H1 (cell line): ENCODE results near the gene LRTM1. TPM values are rescaled to one million over a fixed set of nuclear protein-coding genes. Genes with fewer than 3 reads are reported as not detected.

Source experiments
- CTCF ChIA-PET: fragments of 300-600 bp; sonication (Branson Sonifier 250); formaldehyde crosslinking; loops from one replicate; lab custom pipeline; 2021; ENCODE audit not compliant: partially characterized antibody; lab: Charles Lee
- POLR2A ChIA-PET: fragments of 300-600 bp; sonication (Branson Sonifier 250); formaldehyde crosslinking; loops from one replicate; lab custom pipeline; 2021; ENCODE audit warnings: inconsistent platforms; ENCODE audit not compliant: partially characterized antibody; lab: Charles Lee
- DNase-seq, 2 experiments: peaks; one replicate each; pipeline versions ENCODE4 v3.0.0 to v3.0.0-alpha.2; 2010 to 2022; ENCODE audit warnings: low spot score in 2 of 2, low read depth in 1 of 2, mixed read lengths in 1 of 2
- FAIRE-seq: peaks from 2 replicates; lab custom pipeline; 2011; peaks lifted over from hg19 to GRCh38; lab: Jason Lieb, UNC
- H2AFZ ChIP-seq: 2 replicates; pipeline ENCODE4 v1.8.1; 2012; ENCODE audit warnings: low read length, inconsistent platforms
- H2AK5ac ChIP-seq: 2 replicates; pipeline ENCODE4 v1.6.1; 2013; ENCODE audit warnings: low read depth, low read length
- H2BK120ac ChIP-seq: replicated peaks from 2 replicates; pipeline ENCODE3; 2013; ENCODE audit warnings: low read depth, low read length, inconsistent platforms
- H2BK12ac ChIP-seq: 2 replicates; pipeline ENCODE4 v1.6.1; 2013; ENCODE audit warnings: low read depth, low read length
- H2BK15ac ChIP-seq: 2 replicates; pipeline ENCODE4 v1.6.1; 2013; ENCODE audit warnings: low read length
- H2BK20ac ChIP-seq: 2 replicates; pipeline ENCODE4 v1.6.1; 2013; ENCODE audit warnings: low read length
- H2BK5ac ChIP-seq: 2 replicates; pipeline ENCODE4 v1.6.1; 2013; ENCODE audit warnings: low read depth, low read length
- H3K14ac ChIP-seq: 2 replicates; pipeline ENCODE4 v1.6.1; 2013; ENCODE audit warnings: inconsistent platforms; ENCODE audit not compliant: insufficient read length
- H3K18ac ChIP-seq: 2 replicates; pipeline ENCODE4 v1.6.1; 2013; ENCODE audit warnings: low read length; ENCODE audit errors: extremely low read depth
- H3K23ac ChIP-seq: 2 replicates; pipeline ENCODE4 v1.6.1; 2013; ENCODE audit warnings: inconsistent platforms; ENCODE audit not compliant: insufficient read length
- H3K23me2 ChIP-seq: 2 replicates; pipeline ENCODE4 v1.6.1; 2013; ENCODE audit warnings: low read depth, low read length
- H3K27ac ChIP-seq: 2 replicates; pipeline ENCODE4 v1.6.1; 2011; ENCODE audit warnings: low read depth, low read length, inconsistent platforms
- H3K27me3 ChIP-seq, 4 experiments: replicated peaks in 1 of 4; 1 replicate in 1 of 4; 2 replicates in 3 of 4; pipeline versions ENCODE4 v1.6.1 to v1.8.1; 2011 to 2013; ENCODE audit warnings: low read length in 3 of 4, mild to moderate bottlenecking in 3 of 4, inconsistent platforms in 2 of 4, mixed read lengths in 2 of 4, moderate library complexity in 1 of 4; ENCODE audit not compliant: control insufficient read depth in 3 of 4, insufficient read depth in 3 of 4; ENCODE audit errors: extremely low read depth in 1 of 4
- H3K36me3 ChIP-seq, 4 experiments: 2 replicates each; pipeline versions ENCODE4 v1.6.1 to v1.8.1; 2011 to 2013; ENCODE audit warnings: mild to moderate bottlenecking in 4 of 4, low read length in 3 of 4, moderate library complexity in 2 of 4, control low read depth in 1 of 4, inconsistent platforms in 1 of 4; ENCODE audit not compliant: insufficient read depth in 4 of 4, control insufficient read depth in 2 of 4
- H3K4ac ChIP-seq: replicated peaks from 2 replicates; pipeline ENCODE3; 2013; ENCODE audit warnings: low read length, low read depth, mixed read lengths, inconsistent platforms; ENCODE audit not compliant: insufficient read length
- H3K4me1 ChIP-seq, 4 experiments: replicated peaks in 1 of 4; 1 replicate in 1 of 4; 2 replicates in 3 of 4; pipeline versions ENCODE4 v1.6.1 to v1.8.1; 2011 to 2013; ENCODE audit warnings: low read length in 3 of 4, inconsistent platforms in 2 of 4, mixed read lengths in 1 of 4; ENCODE audit not compliant: insufficient read depth in 4 of 4, control insufficient read depth in 3 of 4
- H3K4me2 ChIP-seq, 2 experiments: 2 replicates each; pipeline versions ENCODE4 v1.6.1 to v1.8.1; 2011 to 2013; ENCODE audit warnings: low read depth in 2 of 2, low read length in 2 of 2, control low read depth in 1 of 2, inconsistent platforms in 1 of 2, mild to moderate bottlenecking in 1 of 2; ENCODE audit not compliant: insufficient read depth in 1 of 2
- H3K4me3 ChIP-seq, 4 experiments: fragments of 200-600, 300-600 bp in 1 of 4; sonication (generic), shearing (Covaris generic), sonication (Bioruptor Twin) in 1 of 4; 2 replicates each; pipeline versions ENCODE4 v1.5.1 to v1.8.1; 2011 to 2016; ENCODE audit warnings: low read length in 4 of 4, low read depth in 3 of 4, control low read depth in 2 of 4, inconsistent platforms in 2 of 4, mild to moderate bottlenecking in 2 of 4, mixed read lengths in 1 of 4, moderate library complexity in 1 of 4; ENCODE audit not compliant: insufficient read depth in 2 of 4; ENCODE audit errors: extremely low read depth in 1 of 4
- H3K56ac ChIP-seq: replicated peaks from 2 replicates; pipeline ENCODE3; 2013; ENCODE audit warnings: low read depth, mild to moderate bottlenecking, mixed read lengths, low read length, inconsistent platforms; ENCODE audit not compliant: insufficient read length
- H3K79me1 ChIP-seq: 2 replicates; pipeline ENCODE4 v1.6.1; 2013; ENCODE audit warnings: low read depth, low read length, control low read depth
- H3K79me2 ChIP-seq, 2 experiments: 2 replicates each; pipeline versions ENCODE4 v1.6.1 to v1.8.1; 2012 to 2013; ENCODE audit warnings: low read length in 2 of 2, mild to moderate bottlenecking in 2 of 2, inconsistent platforms in 1 of 2; ENCODE audit not compliant: insufficient read depth in 2 of 2, control insufficient read depth in 1 of 2
- H3K9ac ChIP-seq, 4 experiments: replicated peaks in 1 of 4; 1 replicate in 1 of 4; 2 replicates in 3 of 4; pipeline versions ENCODE4 v1.6.1 to v1.8.1; 2011 to 2013; ENCODE audit warnings: low read depth in 3 of 4, low read length in 3 of 4, control low read depth in 2 of 4, mild to moderate bottlenecking in 2 of 4, moderate library complexity in 2 of 4, inconsistent platforms in 1 of 4; ENCODE audit errors: extremely low read depth in 1 of 4
- H3K9me3 ChIP-seq, 2 experiments: 2 replicates each; pipeline versions ENCODE4 v1.6.1 to v1.8.1; 2012 to 2013; ENCODE audit warnings: mild to moderate bottlenecking in 2 of 2, moderate library complexity in 2 of 2, control low read depth in 1 of 2, inconsistent platforms in 1 of 2, low read depth in 1 of 2, low read length in 1 of 2, mixed read lengths in 1 of 2; ENCODE audit not compliant: insufficient read depth in 2 of 2
- H4K20me1 ChIP-seq, 2 experiments: replicated peaks in 1 of 2; 2 replicates each; pipeline versions ENCODE3 to v1.8.1; 2011 to 2013; ENCODE audit warnings: inconsistent platforms in 2 of 2, low read length in 2 of 2, mild to moderate bottlenecking in 1 of 2; ENCODE audit not compliant: insufficient read depth in 2 of 2, control insufficient read depth in 1 of 2
- H4K5ac ChIP-seq: 2 replicates; pipeline ENCODE4 v1.6.1; 2013; ENCODE audit warnings: low read length, low read depth, mixed read lengths, inconsistent platforms; ENCODE audit not compliant: insufficient read length
- H4K8ac ChIP-seq: 2 replicates; pipeline ENCODE4 v1.8.0; 2013; ENCODE audit warnings: mild to moderate bottlenecking, moderate library complexity, low read length, inconsistent platforms; ENCODE audit not compliant: insufficient read depth; ENCODE audit errors: extremely low read depth
- H4K91ac ChIP-seq: replicated peaks from 2 replicates; pipeline ENCODE3; 2013; ENCODE audit warnings: low read length, mixed read lengths, inconsistent platforms; ENCODE audit not compliant: insufficient read length
- CEBPB ChIP-seq: IDR thresholded peaks from 2 replicates; pipeline ENCODE4 v1.6.1; 2012; ENCODE audit warnings: low read depth, low read length
- GTF2F1 ChIP-seq: IDR thresholded peaks from 2 replicates; pipeline ENCODE4 v1.6.1; 2012; ENCODE audit warnings: low read depth, low read length, improper control_type of control experiment, borderline replicate concordance
- JUN ChIP-seq: IDR thresholded peaks from 2 replicates; pipeline ENCODE4 v1.6.1; 2011; ENCODE audit warnings: low read depth, mild to moderate bottlenecking, improper control_type of control experiment, low read length
- JUND ChIP-seq: IDR thresholded peaks from 2 replicates; pipeline ENCODE4 v1.6.1; 2011; ENCODE audit warnings: mild to moderate bottlenecking, improper control_type of control experiment, low read length
- KDM4A ChIP-seq: IDR thresholded peaks from one replicate; pipeline ENCODE4 v1.7.1; 2012; ENCODE audit warnings: low read depth, mild to moderate bottlenecking, moderate library complexity, low read length, inconsistent platforms; ENCODE audit not compliant: severe bottlenecking
- KDM5A ChIP-seq: fragments of 200-600 bp; IDR thresholded peaks from 2 replicates; pipeline ENCODE4 v1.7.1; 2012; ENCODE audit warnings: mild to moderate bottlenecking, low read length, inconsistent platforms, mixed read lengths
- MAFK ChIP-seq: IDR thresholded peaks from 2 replicates; pipeline ENCODE4 v1.6.1; 2012; ENCODE audit warnings: low read depth, mild to moderate bottlenecking, improper control_type of control experiment, low read length
- POU5F1 ChIP-seq: IDR thresholded peaks from 2 replicates; pipeline ENCODE4 v1.6.1; 2011; ENCODE audit warnings: low read depth, mild to moderate bottlenecking, low read length, moderate library complexity
- SP1 ChIP-seq: IDR thresholded peaks from 2 replicates; pipeline ENCODE4 v1.6.1; 2011; ENCODE audit warnings: low read depth, low read length
- SP4 ChIP-seq: IDR thresholded peaks from 2 replicates; pipeline ENCODE4 v1.6.1; 2012; ENCODE audit warnings: low read length, inconsistent platforms
- TAF7 ChIP-seq: optimal IDR thresholded peaks from 2 replicates; pipeline ENCODE3; 2011; ENCODE audit warnings: low read depth, mild to moderate bottlenecking, inconsistent platforms, low read length, moderate library complexity, borderline replicate concordance
- TBP ChIP-seq: IDR thresholded peaks from 2 replicates; pipeline ENCODE4 v1.6.1; 2011; ENCODE audit warnings: low read depth, low read length, improper control_type of control experiment
- TEAD4 ChIP-seq: IDR thresholded peaks from 2 replicates; pipeline ENCODE4 v1.6.1; 2012; ENCODE audit warnings: low read depth, low read length, inconsistent platforms, mixed read lengths
- WGBS, 2 experiments: shearing (Covaris generic) in 1 of 2; methylation state at CpG; one replicate each; pipeline versions ENCODE4 v1.1.6 to v1.1.7; 2013 to 2015; ENCODE audit warnings: low lambda C conversion rate in 2 of 2, mixed read lengths in 2 of 2, inconsistent platforms in 1 of 2, low coverage in 1 of 2, missing lambda C conversion rate in 1 of 2; ENCODE audit not compliant: insufficient replicate concordance in 2 of 2, insufficient coverage in 1 of 2, insufficient read length in 1 of 2; ENCODE audit errors: extremely low coverage in 1 of 2, missing lambda C conversion rate in 1 of 2; 5-methylcytosine and 5-hydroxymethylcytosine counted together
- polyA plus RNA-seq, 7 experiments: library from polyadenylated mRNA; depleted of rRNA in 3 of 7; stranded (reverse) in 5 of 7; unstranded in 2 of 7; fragments of >200 nt in 5 of 7; fragments of 200-250 nt in 2 of 7; gene quantifications; 1 replicate in 5 of 7; 2 replicates in 1 of 7; 4 replicates in 1 of 7; pipeline versions ENCODE4 v1.2.1 to v1.2.3, GENCODE V29; 2011 to 2013; ENCODE audit warnings: missing spikeins in 2 of 7, mixed read lengths in 2 of 7
- total RNA-seq: library from RNA; stranded (reverse); fragmentation: NEBNext Ultra II Directional; extraction: Animal tissue kit (Norgen Biotek cat#: 25700); gene quantifications from 2 replicates; pipeline ENCODE4 v1.2.1, GENCODE V29; 2021
- TF ChIP-seq, protein P1 (sequence below): IDR thresholded peaks from 2 replicates; pipeline ENCODE4 v1.6.1; 2011; ENCODE audit warnings: low read length, improper control_type of control experiment
- TF ChIP-seq, protein P2 (sequence below): IDR thresholded peaks from 2 replicates; pipeline ENCODE4 v1.6.1; 2012; ENCODE audit warnings: inconsistent platforms

LRTM1 gene
- total and polyA plus RNA-seq, 2 of the 8 experiments (the other 6 are each of a cell fraction or from before 2014, with no cell fraction given), result not detected

DNA sequence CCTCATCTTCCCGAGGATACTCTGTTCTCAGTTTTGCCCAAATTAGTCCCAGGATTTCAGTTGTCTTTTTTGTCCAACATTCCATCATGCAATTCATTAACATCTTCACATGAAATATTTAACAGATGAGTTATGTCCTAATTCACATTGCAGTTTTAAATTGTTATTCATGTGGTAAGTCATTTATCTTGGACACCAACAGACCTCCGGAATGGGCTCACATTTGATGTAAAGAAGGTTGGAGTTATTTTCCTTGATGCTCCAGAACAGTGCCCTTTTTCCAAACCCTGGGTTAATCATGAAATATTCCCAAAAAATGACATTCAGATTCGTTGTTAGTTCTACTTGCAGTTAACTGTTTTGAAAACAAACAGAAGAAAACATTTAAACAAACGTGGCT is 32.8 kb upstream of the LRTM1 start:
- ChIA-PET POLR2A (no interaction called here), CTCF (interaction anchor here (1.3 kb wide), 1 partner anchor 38 kb away, joined by 6 read pairs; no protein-coding TSS in a partner anchor)
- Histone ChIP-seq H2AK5ac (no peak overlapping the region), H2BK5ac (no peak overlapping the region), H4K91ac (no peak overlapping the region), H2BK20ac (no peak overlapping the region), H3K79me2 (no peaks in the 10 kb centered on the region), H3K4ac (no peak overlapping the region), H2BK12ac (no peak overlapping the region), H3K36me3 (no peaks in the 10 kb centered on the region), H2BK15ac (no peak overlapping the region), H3K79me1 (no peaks in the 10 kb centered on the region), H3K4me3 (no peak overlapping the region), H4K8ac (no peak overlapping the region), H4K5ac (no peak overlapping the region), H3K18ac (no peak overlapping the region), H3K14ac (no peak overlapping the region), H3K56ac (no peak overlapping the region), H3K4me1 (peaks cover 0 to under 1% (median 0%) of the 10 kb centered on the region in 4 experiments; a peak in 1 of 7 replicates), H3K27ac (no peak overlapping the region), H2BK120ac (no peak overlapping the region), H3K23me2 (no peaks in the 10 kb centered on the region), H3K23ac (no peak overlapping the region), H3K4me2 (no peak overlapping the region), H3K9ac (no peak overlapping the region), H4K20me1 (no peaks in the 10 kb centered on the region), H3K9me3 (no peaks in the 10 kb centered on the region), H3K27me3 (no peaks in the 10 kb centered on the region; a peak in 1 of 7 replicates), H2AFZ (no peak overlapping the region)
- TF ChIP-seq JUND, result no peak
- TF ChIP-seq, protein P1, sequence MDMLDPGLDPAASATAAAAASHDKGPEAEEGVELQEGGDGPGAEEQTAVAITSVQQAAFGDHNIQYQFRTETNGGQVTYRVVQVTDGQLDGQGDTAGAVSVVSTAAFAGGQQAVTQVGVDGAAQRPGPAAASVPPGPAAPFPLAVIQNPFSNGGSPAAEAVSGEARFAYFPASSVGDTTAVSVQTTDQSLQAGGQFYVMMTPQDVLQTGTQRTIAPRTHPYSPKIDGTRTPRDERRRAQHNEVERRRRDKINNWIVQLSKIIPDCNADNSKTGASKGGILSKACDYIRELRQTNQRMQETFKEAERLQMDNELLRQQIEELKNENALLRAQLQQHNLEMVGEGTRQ, result no peak
- no peak for TF ChIP-seq KDM5A
- TF ChIP-seq, protein P2, sequence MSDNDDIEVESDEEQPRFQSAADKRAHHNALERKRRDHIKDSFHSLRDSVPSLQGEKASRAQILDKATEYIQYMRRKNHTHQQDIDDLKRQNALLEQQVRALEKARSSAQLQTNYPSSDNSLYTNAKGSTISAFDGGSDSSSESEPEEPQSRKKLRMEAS, result no peak
- TF ChIP-seq TAF7, result no peak
- no peak for TF ChIP-seq JUN
- no peak for TF ChIP-seq TEAD4
- TF ChIP-seq SP1, result no peak
- no peak for TF ChIP-seq MAFK
- TF ChIP-seq TBP, result no peak
- TF ChIP-seq KDM4A, result no peak
- no peak for TF ChIP-seq POU5F1
- TF ChIP-seq GTF2F1, result no peak
- TF ChIP-seq SP4, result no peak
- TF ChIP-seq CEBPB, result no peak
- peak; percentile 50 for FAIRE-seq
- DNase-seq, result no peak
- WGBS, 2 experiments, result 88% methylated on average over 4 of the region's 4 CpGs; no CpG with 5 or more reads in 1 of the 2 experiments
